ENCODE measurements around the gene RAB8A. TPM values are rescaled to one million over a fixed set of nuclear protein-coding genes. Genes with fewer than 3 reads are reported as not detected.
A peak's percentile ranks its signal among the peaks of the same experiment; 100 is the strongest.

RAB8A gene
- total and polyA plus RNA-seq, 2 of the 8 experiments (the other 6 are each of a cell fraction or from before 2014, with no cell fraction given) = 65.8 to 97.0 TPM

DNA sequence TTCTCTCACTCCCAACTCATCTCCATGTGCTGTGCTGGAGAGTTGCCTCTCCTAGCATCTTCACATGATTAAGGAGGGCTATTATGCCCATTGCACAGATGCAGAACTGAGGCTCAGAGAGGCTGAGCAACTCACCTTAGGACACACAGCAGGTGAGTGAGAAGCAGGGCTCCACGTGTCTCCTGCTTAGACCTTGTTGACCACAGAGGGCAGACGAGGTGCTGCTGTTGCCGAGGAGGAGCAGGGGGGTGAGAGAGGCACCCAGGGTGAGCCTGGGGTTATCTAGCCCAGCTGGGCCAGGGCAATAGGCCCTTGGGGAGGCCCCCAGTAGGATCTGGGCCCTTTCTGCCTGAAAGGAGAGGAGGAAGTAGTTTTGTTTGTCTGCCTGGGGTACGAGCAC, 29.4 kb downstream of the RAB8A start:
- no peak overlapping the region for H2BK15ac ChIP-seq (ENCODE audit: low read length)
- H3K23me2 ChIP-seq (ENCODE audit: low read depth, low read length) = peaks cover 3% of the 10 kb centered on the region; the same call in 1 of the 2 replicates
- H3K56ac ChIP-seq (replicated peaks; ENCODE audit: insufficient read length, low read depth, low read length) = no peak overlapping the region
- no peaks in the 10 kb centered on the region for H4K20me1 ChIP-seq (replicated peaks in 1 of 2; ENCODE audit: control insufficient read depth in 1 of 2, insufficient read depth in 2 of 2, low read length in 2 of 2)
- ChIA-PET CTCF (ENCODE audit: partially characterized antibody) (interaction anchor here (1.0 to 1.1 kb wide), 2 partner anchors 23 to 992 kb away, joined by 3 to 5 read pairs; no protein-coding TSS in a partner anchor), POLR2A (ENCODE audit: partially characterized antibody) (interaction anchor here (0.7 kb wide), 1 partner anchor 15 kb away, joined by 3 read pairs; no protein-coding TSS in a partner anchor)
- no peaks in the 10 kb centered on the region for H3K27me3 ChIP-seq (replicated peaks in 1 of 4; ENCODE audit: control insufficient read depth in 3 of 4, extremely low read depth in 1 of 4, insufficient read depth in 3 of 4, low read length in 3 of 4)
- DNase-seq (ENCODE audit: low read depth in 1 of 2, low spot score in 2 of 2) = no peak
- no peak overlapping the region for H4K91ac ChIP-seq (replicated peaks; ENCODE audit: insufficient read length, low read length)
- H2BK120ac ChIP-seq (replicated peaks; ENCODE audit: low read depth, low read length) = no peak overlapping the region
- no peak overlapping the region for H2AFZ ChIP-seq (ENCODE audit: low read length)
- H3K79me2 ChIP-seq (ENCODE audit: control insufficient read depth in 1 of 2, insufficient read depth in 2 of 2, low read length in 2 of 2) = no peaks in the 10 kb centered on the region
- no peak overlapping the region for H3K9ac ChIP-seq (replicated peaks in 1 of 4; ENCODE audit: extremely low read depth in 1 of 4, low read depth in 3 of 4, low read length in 3 of 4)
- TF ChIP-seq KDM1A (IDR thresholded peaks at IDR 0.05; ENCODE audit: borderline replicate concordance, low read length) = peak; percentile 84
- TF ChIP-seq CTBP2 (IDR thresholded peaks at IDR 0.05; ENCODE audit: borderline replicate concordance, insufficient read depth, insufficient read length, low read length) = no peak
- no peak for TF ChIP-seq POU5F1 (IDR thresholded peaks at IDR 0.05; ENCODE audit: low read depth, low read length)
- TF ChIP-seq, protein P1, sequence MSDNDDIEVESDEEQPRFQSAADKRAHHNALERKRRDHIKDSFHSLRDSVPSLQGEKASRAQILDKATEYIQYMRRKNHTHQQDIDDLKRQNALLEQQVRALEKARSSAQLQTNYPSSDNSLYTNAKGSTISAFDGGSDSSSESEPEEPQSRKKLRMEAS (IDR thresholded peaks at IDR 0.05) = 0 out of 2 replicates have a peak, but pooled peaks have one; percentile 20
- H2BK20ac ChIP-seq (ENCODE audit: low read length) = no peak overlapping the region
- peaks cover 0 to 6% (median 4%) of the 10 kb centered on the region in 4 experiments; a peak in 3 of 7 replicates for H3K4me1 ChIP-seq (replicated peaks in 1 of 4; ENCODE audit: control insufficient read depth in 3 of 4, insufficient read depth in 4 of 4, low read length in 3 of 4)
- no peak overlapping the region for H2BK5ac ChIP-seq (ENCODE audit: low read depth, low read length)
- no peak overlapping the region for H3K18ac ChIP-seq (ENCODE audit: extremely low read depth, low read length)
- no peak overlapping the region for H3K23ac ChIP-seq (ENCODE audit: insufficient read length)
- no peak overlapping the region for H3K14ac ChIP-seq (ENCODE audit: insufficient read length)
- FAIRE-seq = no peak
- no peak overlapping the region for H2BK12ac ChIP-seq (ENCODE audit: low read depth, low read length)
- no peak overlapping the region for H3K4me3 ChIP-seq (ENCODE audit: extremely low read depth in 1 of 4, insufficient read depth in 2 of 4, low read depth in 3 of 4, low read length in 4 of 4)
- no peaks in the 10 kb centered on the region for H3K36me3 ChIP-seq (ENCODE audit: control insufficient read depth in 2 of 4, insufficient read depth in 4 of 4, low read length in 3 of 4)
- H3K27ac ChIP-seq (ENCODE audit: low read depth, low read length) = no peak overlapping the region
- H3K4ac ChIP-seq (replicated peaks; ENCODE audit: insufficient read length, low read depth, low read length) = no peak overlapping the region
- no peaks in the 10 kb centered on the region for H3K9me3 ChIP-seq (ENCODE audit: insufficient read depth in 2 of 2, low read depth in 1 of 2, low read length in 1 of 2)
- H3K79me1 ChIP-seq (ENCODE audit: low read depth, low read length) = no peaks in the 10 kb centered on the region
- H4K5ac ChIP-seq (ENCODE audit: insufficient read length, low read depth, low read length) = no peak overlapping the region
- WGBS, 2 experiments (ENCODE audit: extremely low coverage in 1 of 2, insufficient coverage in 1 of 2, insufficient read length in 1 of 2, insufficient replicate concordance in 2 of 2, low coverage in 1 of 2, low lambda C conversion rate in 2 of 2, missing lambda C conversion rate in 1 of 2) = 67% methylated on average over 3 of the region's 4 CpGs; no CpG with 5 or more reads in 1 of the 2 experiments
- H3K4me2 ChIP-seq (ENCODE audit: insufficient read depth in 1 of 2, low read depth in 2 of 2, low read length in 2 of 2) = no peak overlapping the region
- no peak overlapping the region for H2AK5ac ChIP-seq (ENCODE audit: low read depth, low read length)
- 0 out of 2 replicates have a peak overlapping the region, but pooled peaks have one; percentile 25 for H4K8ac ChIP-seq (ENCODE audit: extremely low read depth, insufficient read depth, low read length)

All from H1 (cell line).